SIG-M5 (cell line): ENCODE results near the gene SNX10.
A peak's percentile ranks its signal among the peaks of the same experiment; 100 is the strongest.

Experiments
- DNase-seq: peaks from one replicate; lab custom pipeline; 2025; lab: John Stamatoyannopoulos, UW

SNX10 gene

DNA sequence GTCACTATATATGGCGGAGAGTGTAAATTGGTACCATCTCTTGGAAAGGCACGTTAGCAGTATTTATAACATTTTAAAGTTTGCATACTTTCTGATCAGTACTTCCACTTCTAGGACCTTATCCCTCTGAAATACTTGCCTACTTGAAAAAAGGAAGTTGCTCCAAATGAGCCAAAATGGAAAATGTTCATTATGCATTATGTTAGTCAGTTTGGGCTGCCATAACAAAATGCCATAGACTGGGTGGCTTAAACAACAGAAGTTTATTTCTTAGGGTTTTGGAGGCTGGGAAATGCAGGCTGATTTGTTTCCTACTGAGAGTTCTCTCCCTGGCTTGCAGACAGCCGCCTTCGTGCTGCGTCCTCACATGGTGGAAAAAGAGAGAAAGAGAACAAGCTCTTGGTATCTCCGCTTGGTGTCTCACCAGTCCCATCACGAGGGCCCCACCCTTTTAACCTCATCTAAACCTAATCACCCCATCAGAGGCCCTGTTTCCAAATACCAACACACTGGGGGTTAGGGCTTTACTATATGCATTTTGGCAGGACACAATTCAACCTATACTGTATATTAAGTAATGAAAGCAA lies 6.9 kb downstream of the SNX10 start:
- no peak for DNase-seq

- DNase-seq: peak; percentile 88
Observed at GRCh38 chr7:26305090-26305868, 13.6 kb downstream of the SNX10 start.

- no peak for DNase-seq
Observed at GRCh38 chr7:26305869-26306665, 14.4 kb downstream of the SNX10 start.

- no peak for DNase-seq
Observed at GRCh38 chr7:26306790-26307189, 15.1 kb downstream of the SNX10 start.

GRCh38 chr7:26307226-26307625 lies 15.6 kb downstream of the SNX10 start:
- DNase-seq: no peak

DNA sequence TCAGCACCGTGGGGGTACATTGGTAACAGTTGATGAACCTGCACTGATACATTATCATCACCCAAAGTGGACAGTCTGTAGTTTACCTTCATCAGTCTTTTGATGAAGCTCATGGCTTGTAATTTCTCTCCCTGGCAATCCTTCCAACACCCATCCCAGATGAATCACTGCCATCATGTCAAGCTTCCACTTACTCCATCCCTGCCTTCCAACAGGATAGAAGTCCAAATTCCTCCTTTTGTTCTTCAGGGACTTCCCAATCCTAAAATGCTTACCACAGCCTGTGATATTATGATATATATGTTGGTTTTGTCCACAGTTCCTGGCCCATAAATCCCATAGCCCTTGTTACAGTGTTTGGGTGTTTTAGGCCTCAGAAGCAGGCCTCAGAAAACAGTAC lies 16.1 kb downstream of the SNX10 start:
- no peak for DNase-seq

DNA sequence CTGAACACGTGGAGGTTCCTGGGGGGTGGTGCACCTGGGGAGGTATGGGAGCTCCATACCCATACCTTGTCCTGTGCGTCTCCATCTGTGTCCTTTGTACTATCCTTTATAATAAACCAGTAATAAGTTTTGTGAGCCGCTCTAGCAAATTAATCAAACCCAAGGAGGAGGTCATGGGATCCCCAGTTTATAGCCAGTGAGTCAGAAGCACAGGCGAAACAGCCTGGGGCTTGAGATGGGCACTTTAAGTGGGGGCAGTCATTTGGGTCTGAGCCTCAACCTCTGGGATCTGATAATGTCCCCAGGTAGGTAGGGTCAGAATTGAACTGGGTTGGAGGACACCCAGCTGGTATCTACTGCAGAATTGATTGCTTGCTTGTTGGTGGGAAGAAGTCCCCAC lies 16.9 kb downstream of the SNX10 start:
- no peak for DNase-seq

DNA sequence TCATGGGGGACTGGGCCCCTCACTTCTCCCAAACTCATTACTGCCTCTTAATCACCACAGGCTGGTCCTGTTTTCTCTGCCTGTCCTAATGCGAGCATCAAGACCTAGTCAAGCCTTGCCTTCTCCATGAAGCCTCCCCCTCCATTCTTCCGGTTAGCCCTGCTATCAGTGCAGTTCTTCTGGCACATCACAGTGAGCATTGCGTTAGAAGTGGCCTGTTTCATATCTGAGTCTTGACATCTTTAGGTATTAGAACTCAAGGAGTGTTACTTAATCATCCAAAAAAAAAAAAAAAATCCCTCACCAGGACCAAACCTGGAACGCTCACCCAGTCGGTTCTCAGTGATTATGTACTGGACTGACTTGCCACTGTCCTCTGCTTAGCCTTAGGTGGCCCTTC lies 17.4 kb downstream of the SNX10 start:
- no peak for DNase-seq

DNA sequence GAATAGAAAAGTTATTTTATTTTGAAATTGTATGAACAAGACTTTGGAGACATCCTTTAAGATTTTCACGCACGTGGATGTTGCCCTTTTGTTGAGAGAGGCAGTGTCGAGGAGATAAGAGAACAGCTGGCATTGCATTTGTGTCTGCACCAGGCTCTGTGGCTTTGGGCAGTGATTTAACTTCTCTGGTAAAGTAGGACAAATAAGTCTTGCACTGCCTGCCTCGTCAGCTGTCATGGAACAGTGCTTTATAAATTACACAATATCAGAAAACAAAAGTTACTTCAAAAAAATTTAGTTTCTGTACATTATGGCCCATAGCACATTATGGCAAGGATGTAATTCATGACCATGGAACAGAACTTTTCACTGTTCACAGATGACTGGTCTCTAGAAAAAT lies 20.1 kb downstream of the SNX10 start:
- DNase-seq: no peak

DNA sequence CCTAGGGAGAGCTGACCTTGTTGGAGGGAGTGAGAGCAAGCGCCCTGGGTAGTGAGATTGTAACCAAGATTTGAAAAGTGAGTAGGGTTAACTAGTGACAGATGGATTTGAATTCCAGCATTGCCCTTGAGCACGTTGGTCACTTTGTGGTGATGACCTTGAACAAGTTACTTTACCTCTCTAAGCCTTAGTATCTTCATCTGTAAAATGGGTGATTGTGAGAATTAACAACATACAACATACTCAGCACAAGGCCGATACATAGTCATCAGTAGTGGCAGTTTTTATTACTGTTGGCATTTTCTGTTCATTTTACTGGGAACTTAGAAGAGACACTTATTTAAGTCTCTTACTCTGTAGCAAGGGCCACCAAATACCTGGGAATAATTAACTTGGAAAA lies 25.5 kb downstream of the SNX10 start:
- DNase-seq: no peak

- no peak for DNase-seq
Observed at GRCh38 chr7:26318921-26319320, 27.3 kb downstream of the SNX10 start.

GRCh38 chr7:26319636-26320035 lies 28.0 kb downstream of the SNX10 start:
- no peak for DNase-seq

DNA sequence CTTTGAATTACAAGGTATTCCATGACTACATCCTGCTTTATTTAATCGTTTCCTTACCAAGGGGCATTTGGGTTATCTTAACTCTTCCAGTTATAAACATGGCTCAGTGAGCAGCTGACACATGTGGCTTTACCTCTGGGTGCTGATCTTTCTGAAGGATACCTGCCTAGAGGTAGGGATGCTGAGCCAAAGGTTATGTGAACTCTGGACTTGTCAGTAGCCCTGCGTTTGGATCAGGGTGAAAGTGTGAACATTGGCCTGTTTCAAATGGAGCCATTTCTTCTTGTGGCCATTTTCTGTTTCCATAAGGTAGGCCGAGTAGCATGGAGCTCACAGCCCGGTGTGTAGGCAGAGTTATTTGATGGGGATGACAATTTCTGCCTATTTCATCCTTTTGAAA lies 29.2 kb downstream of the SNX10 start:
- DNase-seq: no peak

DNA sequence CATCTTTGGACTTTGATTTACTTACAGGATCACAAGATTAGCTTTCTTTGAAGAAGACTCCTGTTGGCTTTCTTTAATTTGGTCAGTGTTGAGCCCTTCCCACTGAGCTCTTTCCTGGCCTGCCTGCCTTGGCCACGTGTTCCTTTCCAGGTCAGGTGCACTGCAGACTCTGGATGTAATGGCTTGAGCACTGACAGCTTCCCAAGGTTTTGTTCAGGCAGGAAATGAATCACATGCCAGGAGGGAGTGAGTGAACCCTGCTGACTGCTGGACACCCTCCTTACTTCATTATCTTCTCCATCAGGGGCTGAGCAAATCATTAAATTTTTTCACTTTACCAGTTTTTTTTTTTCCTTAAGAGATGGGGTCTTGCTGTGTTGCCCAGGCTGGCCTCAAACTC lies 29.8 kb downstream of the SNX10 start:
- no peak for DNase-seq

GRCh38 chr7:26326211-26326610 lies 34.5 kb downstream of the SNX10 start:
- DNase-seq: no peak

DNA sequence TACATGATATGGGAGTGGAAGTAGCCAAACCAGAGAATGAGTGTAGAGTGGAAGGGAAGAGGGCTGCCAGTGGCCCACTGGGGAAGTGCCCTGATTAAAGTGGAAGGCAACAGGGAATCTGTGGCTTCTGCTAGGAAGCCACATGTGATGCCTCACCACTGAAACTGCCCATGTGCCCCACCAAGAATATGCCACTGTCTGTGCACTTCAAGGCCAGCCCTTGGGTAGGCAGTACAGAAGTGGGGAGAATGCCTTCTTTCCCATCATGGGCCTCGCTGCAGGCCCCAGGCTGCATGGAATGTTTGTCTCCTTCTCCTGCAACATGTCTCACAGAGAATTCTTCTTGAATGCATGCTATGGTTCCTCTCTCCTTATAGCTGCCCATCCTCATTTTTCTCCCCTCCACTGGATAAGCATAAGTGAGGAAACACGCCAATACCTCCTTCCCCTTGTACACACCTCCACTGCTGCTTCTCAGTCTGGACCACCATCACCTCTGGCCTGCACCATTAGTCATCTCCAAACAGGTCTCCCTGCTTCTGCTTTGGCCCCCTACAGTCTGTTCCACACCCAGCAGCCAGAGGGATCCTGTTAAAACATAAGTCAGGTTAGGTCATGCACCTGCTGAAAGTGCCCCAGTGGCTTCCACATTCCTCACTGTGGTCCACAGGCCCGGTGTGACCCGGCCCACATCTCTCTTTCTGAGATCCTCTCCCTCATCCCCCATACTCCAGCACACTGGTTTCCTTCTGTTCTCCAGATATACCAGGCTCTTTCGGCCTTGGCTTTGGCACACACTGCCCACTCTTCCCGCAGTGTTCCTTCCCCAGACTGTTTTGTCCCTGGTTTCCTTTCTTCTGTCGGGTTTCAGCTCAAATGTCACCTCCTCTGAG lies 37.1 kb downstream of the SNX10 start:
- no peak for DNase-seq

DNA sequence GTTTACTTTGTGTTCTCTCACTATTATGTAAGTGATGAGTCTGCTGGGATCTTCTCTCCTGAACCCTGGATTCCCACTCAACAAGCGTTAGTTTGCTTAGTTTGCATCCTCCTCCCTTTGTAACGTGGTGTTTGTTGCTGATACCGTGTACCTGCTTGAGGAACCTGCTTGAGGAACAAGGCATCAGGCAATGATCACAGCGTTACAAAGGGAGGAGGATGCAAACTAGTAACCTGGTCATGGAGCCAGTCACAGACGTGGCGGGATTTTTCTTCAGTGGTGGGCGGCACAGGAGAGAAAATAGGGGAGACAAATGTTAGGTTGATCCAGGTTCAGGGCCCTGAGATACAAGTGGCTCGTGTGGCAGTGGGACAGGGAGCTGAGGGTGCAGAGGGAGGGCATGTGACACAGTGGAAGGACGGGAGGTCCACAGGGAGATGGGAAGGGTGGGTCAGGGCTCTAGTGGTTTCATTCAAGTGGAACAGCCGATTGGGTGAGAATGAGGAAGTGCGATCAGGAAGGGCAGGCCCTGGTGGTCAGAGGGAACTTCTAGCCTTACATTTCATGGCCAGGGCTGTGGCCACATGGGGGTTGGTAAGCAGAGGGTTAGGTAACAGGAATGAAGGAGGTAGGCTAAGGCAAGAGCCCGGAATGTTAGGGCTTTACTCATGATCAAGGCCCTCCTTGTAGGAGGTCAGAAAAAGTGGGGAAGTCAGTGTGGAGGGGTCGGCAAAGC lies 38.0 kb downstream of the SNX10 start:
- no peak for DNase-seq

- no peak for DNase-seq
Observed at GRCh38 chr7:26331113-26331512, 39.5 kb downstream of the SNX10 start.

GRCh38 chr7:26331789-26332188 lies 40.1 kb downstream of the SNX10 start:
- no peak for DNase-seq

DNA sequence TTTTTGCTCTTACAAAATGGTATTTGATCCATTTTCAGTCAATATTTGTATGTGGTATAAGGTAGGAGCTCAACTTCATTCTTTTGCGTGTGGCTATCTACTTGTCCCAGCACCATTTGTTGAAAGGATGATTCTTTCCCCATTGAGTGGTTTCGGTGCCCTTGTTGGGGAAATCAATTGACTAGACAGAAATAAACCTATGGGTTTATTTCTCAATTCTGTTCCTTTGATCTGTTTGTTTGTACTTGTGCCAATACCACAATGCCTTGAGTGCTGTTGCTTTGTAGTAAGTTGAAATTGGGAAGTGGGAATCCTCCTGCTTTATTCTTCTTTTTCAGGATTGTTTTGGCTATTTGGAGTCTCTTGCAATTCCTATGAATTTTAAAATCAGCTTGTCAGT lies 41.0 kb downstream of the SNX10 start:
- no peak for DNase-seq

DNA sequence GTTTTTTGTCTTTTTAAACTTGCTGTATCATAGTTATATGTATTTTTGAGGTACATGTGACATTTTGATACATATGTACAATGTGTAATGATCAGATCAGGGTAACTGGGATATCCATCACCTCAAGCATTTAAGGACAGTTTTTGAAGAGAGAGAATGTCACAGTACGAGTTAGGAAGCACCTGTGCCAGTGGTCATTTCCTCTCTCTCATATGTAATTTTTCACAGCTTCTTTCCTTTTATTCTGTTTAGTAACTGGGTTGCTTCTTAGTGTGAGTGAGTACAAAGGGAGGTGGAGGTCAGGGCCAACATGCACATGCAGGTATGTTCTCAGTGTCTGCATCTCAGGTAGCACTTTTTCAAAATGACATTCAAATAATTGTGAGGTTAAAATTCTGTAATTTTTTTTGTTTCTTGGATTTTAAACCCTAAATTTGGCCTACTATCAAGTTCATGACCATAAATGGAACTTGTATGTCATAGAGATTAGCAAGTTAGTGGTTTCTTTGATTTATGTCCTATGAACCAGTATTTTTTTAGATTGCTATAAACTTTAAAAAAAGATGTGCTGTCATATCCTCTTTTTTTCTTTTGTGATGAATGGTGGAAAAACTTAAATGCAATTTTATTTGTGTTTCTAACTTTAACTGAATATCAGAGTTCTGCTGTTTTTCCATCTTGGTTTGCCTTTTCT lies 42.7 kb downstream of the SNX10 start:
- no peak for DNase-seq
